WTC11 (cell line): Measurements from ENCODE around the gene C11orf42. TPM values are rescaled to one million over a fixed set of nuclear protein-coding genes. Genes with fewer than 3 reads are reported as not detected.

Experiments
- ATAC-seq: fragments of 200-7000 bp; cut with Tn5 transposase; 2 replicates; pipeline ENCODE4 v1.10.0; 2021; ENCODE audit warnings: mild to moderate bottlenecking, moderate library complexity
- CTCF ChIA-PET: fragments of 300-600 bp; sonication (Branson Sonifier 250); formaldehyde crosslinking; loops from one replicate; lab custom pipeline; 2021; ENCODE audit warnings: antibody characterized with exemption; lab: Charles Lee
- POLR2A ChIA-PET: fragments of 350-600 bp; sonication (Branson Sonifier 250); formaldehyde crosslinking; loops from one replicate; lab custom pipeline; 2021; ENCODE audit warnings: antibody characterized with exemption; lab: Charles Lee
- DNase-seq: peaks from one replicate; pipeline ENCODE4 v3.0.0; 2021; ENCODE audit warnings: low spot score
- H3K27ac Mint-ChIP-seq: 2 replicates; pipeline ENCODE4 v1.8.0; 2021; ENCODE audit warnings: mixed read lengths
- H3K27me3 Mint-ChIP-seq: 2 replicates; pipeline ENCODE4 v1.8.0; 2021; ENCODE audit warnings: low read depth, mild to moderate bottlenecking, moderate library complexity, mixed read lengths
- H3K36me3 Mint-ChIP-seq: 2 replicates; pipeline ENCODE4 v1.8.0; 2021; ENCODE audit warnings: mixed read lengths
- H3K4me1 Mint-ChIP-seq: 2 replicates; pipeline ENCODE4 v1.8.0; 2022; ENCODE audit warnings: mixed read lengths
- H3K4me3 Mint-ChIP-seq: 2 replicates; pipeline ENCODE4 v1.8.0; 2021; ENCODE audit warnings: mild to moderate bottlenecking, moderate library complexity, mixed read lengths
- H3K9me3 Mint-ChIP-seq: 2 replicates; pipeline ENCODE4 v1.8.0; 2021; ENCODE audit warnings: mixed read lengths
- ATF2 ChIP-seq: sonication (generic); formaldehyde crosslinking; IDR thresholded peaks from 2 replicates; pipeline ENCODE4 v1.8.1; 2022; ENCODE audit warnings: low read depth, missing genetic modification reagents, borderline replicate concordance
- ATF6 ChIP-seq: sonication (generic); formaldehyde crosslinking; IDR thresholded peaks from 2 replicates; pipeline ENCODE4 v1.8.1; 2023; ENCODE audit warnings: mild to moderate bottlenecking, missing genetic modification reagents
- CREM ChIP-seq: sonication (generic); formaldehyde crosslinking; IDR thresholded peaks from 2 replicates; pipeline ENCODE4 v1.8.1; 2022; ENCODE audit warnings: mild to moderate bottlenecking, missing genetic modification reagents, moderate library complexity
- ELF4 ChIP-seq: sonication (generic); formaldehyde crosslinking; IDR thresholded peaks from 2 replicates; pipeline ENCODE4 v1.8.1; 2022; ENCODE audit warnings: low read depth, mild to moderate bottlenecking, moderate library complexity, missing genetic modification reagents
- ESRRA ChIP-seq: sonication (generic); formaldehyde crosslinking; IDR thresholded peaks from 2 replicates; pipeline ENCODE4 v1.8.1; 2022; ENCODE audit warnings: mild to moderate bottlenecking, missing genetic modification reagents, borderline replicate concordance
- FOXK1 ChIP-seq: sonication (generic); formaldehyde crosslinking; IDR thresholded peaks from 2 replicates; pipeline ENCODE4 v1.8.0; 2022; ENCODE audit warnings: mild to moderate bottlenecking, moderate library complexity, missing genetic modification reagents
- FOXP1 ChIP-seq: sonication (generic); formaldehyde crosslinking; IDR thresholded peaks from 2 replicates; pipeline ENCODE4 v1.8.0; 2022; ENCODE audit warnings: missing genetic modification reagents, mild to moderate bottlenecking, moderate library complexity, borderline replicate concordance
- MXD4 ChIP-seq: fragments of 250-450 bp; sonication (Bioruptor Pico); IDR thresholded peaks from 2 replicates; pipeline ENCODE4 v1.8.0; 2021; ENCODE audit warnings: mild to moderate bottlenecking, moderate library complexity, borderline replicate concordance
- NFYB ChIP-seq: sonication (generic); formaldehyde crosslinking; conservative IDR thresholded peaks from 2 replicates; pipeline ENCODE4 v1.8.0; 2022; ENCODE audit warnings: low read depth, missing genetic modification reagents
- NR3C1 ChIP-seq: sonication (generic); formaldehyde crosslinking; conservative IDR thresholded peaks from 2 replicates; pipeline ENCODE4 v1.8.1; 2023; ENCODE audit warnings: low read depth, mild to moderate bottlenecking, missing genetic modification reagents
- PRRX2 ChIP-seq: fragments of 250-450 bp; sonication (Bioruptor Pico); IDR thresholded peaks from 2 replicates; pipeline ENCODE4 v1.8.0; 2021; ENCODE audit warnings: mild to moderate bottlenecking
- RELA ChIP-seq: sonication (generic); formaldehyde crosslinking; IDR thresholded peaks from 2 replicates; pipeline ENCODE4 v1.8.1; 2022; ENCODE audit warnings: missing genetic modification reagents, mild to moderate bottlenecking, borderline replicate concordance
- SMAD3 ChIP-seq: sonication (generic); formaldehyde crosslinking; IDR thresholded peaks from 2 replicates; pipeline ENCODE4 v1.8.0; 2022; ENCODE audit warnings: missing genetic modification reagents, mild to moderate bottlenecking, borderline replicate concordance
- TEAD1 ChIP-seq: sonication (generic); formaldehyde crosslinking; IDR thresholded peaks from 2 replicates; pipeline ENCODE4 v1.8.0; 2022; ENCODE audit warnings: mild to moderate bottlenecking, missing genetic modification reagents
- ZBTB21 ChIP-seq: sonication (generic); formaldehyde crosslinking; IDR thresholded peaks from 2 replicates; pipeline ENCODE4 v1.8.1; 2023; ENCODE audit warnings: mild to moderate bottlenecking, missing genetic modification reagents, borderline replicate concordance
- ZMAT4 ChIP-seq: fragments of 250-450 bp; sonication (Bioruptor Pico); IDR thresholded peaks from 2 replicates; pipeline ENCODE4 v1.9.0; 2021; ENCODE audit warnings: mild to moderate bottlenecking
- ZNF416 ChIP-seq: fragments of 250-450 bp; sonication (Bioruptor Pico); IDR thresholded peaks from 2 replicates; pipeline ENCODE4 v1.9.0; 2021; ENCODE audit warnings: mild to moderate bottlenecking, inconsistent platforms
- ZNF423 ChIP-seq: fragments of 250-450 bp; sonication (Bioruptor Pico); IDR thresholded peaks from 2 replicates; pipeline ENCODE4 v2.1.2; 2022; ENCODE audit warnings: mild to moderate bottlenecking, moderate library complexity
- ZSCAN18 ChIP-seq: fragments of 250-450 bp; sonication (Bioruptor Pico); IDR thresholded peaks from 2 replicates; pipeline ENCODE4 v2.1.2; 2022; ENCODE audit warnings: mild to moderate bottlenecking, moderate library complexity
- total RNA-seq: library from RNA; stranded (reverse); gene quantifications from 3 replicates; pipeline ENCODE4 v1.2.3, GENCODE V29; 2021
- TF ChIP-seq, protein P1 (sequence below): sonication (generic); formaldehyde crosslinking; IDR thresholded peaks from 2 replicates; pipeline ENCODE4 v1.8.0; 2022; ENCODE audit warnings: mild to moderate bottlenecking, missing genetic modification reagents
- TF ChIP-seq, protein P2 (sequence below): sonication (generic); formaldehyde crosslinking; IDR thresholded peaks from 2 replicates; pipeline ENCODE4 v1.8.1; 2023; ENCODE audit warnings: mild to moderate bottlenecking, missing genetic modification reagents
- TF ChIP-seq, protein P3 (sequence below): fragments of 250-450 bp; sonication (Bioruptor Pico); conservative IDR thresholded peaks from 2 replicates; pipeline ENCODE4 v1.9.0; 2021; ENCODE audit warnings: mild to moderate bottlenecking
- TF ChIP-seq, protein P4 (sequence below): fragments of 250-450 bp; sonication (Bioruptor Pico); IDR thresholded peaks from 2 replicates; pipeline ENCODE4 v1.9.0; 2021; ENCODE audit warnings: moderate library complexity, mild to moderate bottlenecking, inconsistent platforms, borderline replicate concordance
- TF ChIP-seq, protein P5 (sequence below): sonication (generic); formaldehyde crosslinking; IDR thresholded peaks from 2 replicates; pipeline ENCODE4 v1.8.1; 2022; ENCODE audit warnings: mild to moderate bottlenecking, missing genetic modification reagents, moderate library complexity, borderline replicate concordance

The C11orf42 gene
- total RNA-seq, 1 experiment from 2014 or later, result not detected

DNA sequence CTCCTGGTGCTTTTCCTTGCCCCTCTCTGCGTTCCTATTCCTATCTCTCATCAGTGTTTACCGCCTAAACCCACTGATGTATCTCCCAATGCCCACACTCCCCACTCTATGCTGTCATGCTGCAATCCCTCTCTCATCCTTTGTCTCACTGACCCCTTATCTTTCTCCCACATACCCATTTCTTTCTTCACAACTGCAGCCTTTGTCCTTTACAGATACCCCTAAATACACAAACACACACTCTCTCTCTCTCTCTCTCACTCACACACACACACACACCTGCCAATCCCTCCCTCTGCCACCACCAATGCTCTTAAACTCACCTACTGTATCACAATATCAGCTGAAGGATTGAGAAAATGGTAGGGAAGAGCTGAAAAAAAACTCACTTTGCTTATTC is 29.9 kb upstream of the C11orf42 start (continued):
- no peak for TF ChIP-seq ZSCAN18 (CRISPR knock-in tag)
- TF ChIP-seq PRRX2, result no peak
- TF ChIP-seq ESRRA (CRISPR knock-in tag), result no peak
- TF ChIP-seq CREM (CRISPR knock-in tag), result no peak

- no peaks in the 10 kb centered on the region for H3K4me1 Mint-ChIP-seq
Measured at GRCh38 chr11:6191742-6192141, 13.6 kb upstream of the C11orf42 start.

More at GRCh38 chr11:6191742-6192141, 13.6 kb upstream of the C11orf42 start:
- H3K27me3 Mint-ChIP-seq, result no peaks in the 10 kb centered on the region
- no peak for ATAC-seq
- TF ChIP-seq NFYB (CRISPR knock-in tag) (no peak), ZNF416 (CRISPR knock-in tag) (no peak), FOXP1 (CRISPR knock-in tag) (no peak), ATF6 (CRISPR knock-in tag) (no peak), RELA (CRISPR knock-in tag) (no peak), MXD4 (no peak), SMAD3 (no peak), ATF2 (CRISPR knock-in tag) (no peak), FOXK1 (CRISPR knock-in tag) (no peak), NR3C1 (CRISPR knock-in tag) (no peak), ZMAT4 (CRISPR knock-in tag) (no peak), ZBTB21 (CRISPR knock-in tag) (no peak), ZNF423 (no peak), TEAD1 (no peak), ELF4 (no peak)
- TF ChIP-seq, protein P1, sequence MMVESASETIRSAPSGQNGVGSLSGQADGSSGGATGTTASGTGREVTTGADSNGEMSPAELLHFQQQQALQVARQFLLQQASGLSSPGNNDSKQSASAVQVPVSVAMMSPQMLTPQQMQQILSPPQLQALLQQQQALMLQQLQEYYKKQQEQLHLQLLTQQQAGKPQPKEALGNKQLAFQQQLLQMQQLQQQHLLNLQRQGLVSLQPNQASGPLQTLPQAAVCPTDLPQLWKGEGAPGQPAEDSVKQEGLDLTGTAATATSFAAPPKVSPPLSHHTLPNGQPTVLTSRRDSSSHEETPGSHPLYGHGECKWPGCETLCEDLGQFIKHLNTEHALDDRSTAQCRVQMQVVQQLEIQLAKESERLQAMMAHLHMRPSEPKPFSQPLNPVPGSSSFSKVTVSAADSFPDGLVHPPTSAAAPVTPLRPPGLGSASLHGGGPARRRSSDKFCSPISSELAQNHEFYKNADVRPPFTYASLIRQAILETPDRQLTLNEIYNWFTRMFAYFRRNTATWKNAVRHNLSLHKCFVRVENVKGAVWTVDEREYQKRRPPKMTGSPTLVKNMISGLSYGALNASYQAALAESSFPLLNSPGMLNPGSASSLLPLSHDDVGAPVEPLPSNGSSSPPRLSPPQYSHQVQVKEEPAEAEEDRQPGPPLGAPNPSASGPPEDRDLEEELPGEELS (CRISPR knock-in tag), result no peak
- TF ChIP-seq, protein P2, sequence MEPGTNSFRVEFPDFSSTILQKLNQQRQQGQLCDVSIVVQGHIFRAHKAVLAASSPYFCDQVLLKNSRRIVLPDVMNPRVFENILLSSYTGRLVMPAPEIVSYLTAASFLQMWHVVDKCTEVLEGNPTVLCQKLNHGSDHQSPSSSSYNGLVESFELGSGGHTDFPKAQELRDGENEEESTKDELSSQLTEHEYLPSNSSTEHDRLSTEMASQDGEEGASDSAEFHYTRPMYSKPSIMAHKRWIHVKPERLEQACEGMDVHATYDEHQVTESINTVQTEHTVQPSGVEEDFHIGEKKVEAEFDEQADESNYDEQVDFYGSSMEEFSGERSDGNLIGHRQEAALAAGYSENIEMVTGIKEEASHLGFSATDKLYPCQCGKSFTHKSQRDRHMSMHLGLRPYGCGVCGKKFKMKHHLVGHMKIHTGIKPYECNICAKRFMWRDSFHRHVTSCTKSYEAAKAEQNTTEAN, result no peak
- TF ChIP-seq, protein P3, sequence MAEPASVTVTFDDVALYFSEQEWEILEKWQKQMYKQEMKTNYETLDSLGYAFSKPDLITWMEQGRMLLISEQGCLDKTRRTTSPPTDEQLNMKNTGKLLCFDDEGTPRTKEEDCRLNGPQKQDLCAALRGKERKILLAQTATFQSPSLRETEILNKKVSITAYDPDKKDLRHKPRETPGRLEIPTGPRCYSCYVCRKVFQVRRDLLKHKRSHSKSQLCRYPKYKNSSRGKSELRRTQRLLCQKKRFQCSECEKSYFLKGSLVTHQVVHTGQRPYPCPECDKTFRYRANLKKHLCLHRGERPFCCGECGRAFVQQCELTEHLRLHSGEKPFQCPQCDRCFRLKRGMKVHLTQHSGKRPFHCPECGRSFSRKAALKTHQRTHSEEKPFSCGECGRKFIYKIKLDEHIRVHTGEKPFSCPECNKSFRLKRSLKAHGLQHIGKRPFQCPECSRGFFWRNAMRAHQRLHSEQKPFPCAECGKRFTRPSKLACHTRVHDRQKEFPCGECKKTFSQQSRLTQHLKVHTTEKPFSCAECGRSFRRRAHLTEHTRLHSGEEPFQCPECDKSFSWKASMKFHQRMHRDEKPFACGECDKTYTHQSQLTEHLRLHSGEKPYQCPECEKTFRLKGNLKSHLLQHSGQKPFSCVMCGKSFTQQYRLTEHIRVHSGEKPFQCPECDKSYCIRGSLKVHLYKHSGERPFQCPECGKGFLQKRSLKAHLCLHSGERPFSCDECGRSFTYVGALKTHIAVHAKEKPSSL (CRISPR knock-in tag), result no peak
- TF ChIP-seq, protein P4, sequence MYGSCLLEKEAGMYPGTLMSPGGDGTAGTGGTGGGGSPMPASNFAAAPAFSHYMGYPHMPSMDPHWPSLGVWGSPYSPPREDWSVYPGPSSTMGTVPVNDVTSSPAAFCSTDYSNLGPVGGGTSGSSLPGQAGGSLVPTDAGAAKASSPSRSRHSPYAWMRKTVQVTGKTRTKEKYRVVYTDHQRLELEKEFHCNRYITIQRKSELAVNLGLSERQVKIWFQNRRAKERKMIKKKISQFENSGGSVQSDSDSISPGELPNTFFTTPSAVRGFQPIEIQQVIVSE, result no peak
- TF ChIP-seq, protein P5, sequence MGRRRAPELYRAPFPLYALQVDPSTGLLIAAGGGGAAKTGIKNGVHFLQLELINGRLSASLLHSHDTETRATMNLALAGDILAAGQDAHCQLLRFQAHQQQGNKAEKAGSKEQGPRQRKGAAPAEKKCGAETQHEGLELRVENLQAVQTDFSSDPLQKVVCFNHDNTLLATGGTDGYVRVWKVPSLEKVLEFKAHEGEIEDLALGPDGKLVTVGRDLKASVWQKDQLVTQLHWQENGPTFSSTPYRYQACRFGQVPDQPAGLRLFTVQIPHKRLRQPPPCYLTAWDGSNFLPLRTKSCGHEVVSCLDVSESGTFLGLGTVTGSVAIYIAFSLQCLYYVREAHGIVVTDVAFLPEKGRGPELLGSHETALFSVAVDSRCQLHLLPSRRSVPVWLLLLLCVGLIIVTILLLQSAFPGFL (CRISPR knock-in tag), result no peak
- TF ChIP-seq, all 79 proteins: peak for 0
- Mint-ChIP-seq H3K36me3 (no peaks in the 10 kb centered on the region), H3K27ac (no peak overlapping the region), H3K4me3 (no peak overlapping the region), H3K9me3 (peaks cover 3% of the 10 kb centered on the region)
- ChIA-PET CTCF (no interaction called here), POLR2A (no interaction called here)
- no peak for DNase-seq
